HG03095 (cell line): ENCODE results near the gene C11orf86.
"Not testable (repeated sequence)": the region's sequence is repeated elsewhere in the genome, so short reads cannot be mapped to it uniquely, and the experiment has no call there.

Experiments used
- ATAC-seq: cut with Tn5 transposase; IDR thresholded peaks from one replicate; pipeline ENCODE4 v1.9.1; 2021; ENCODE audit warnings: moderate library complexity; ENCODE audit not compliant: unreplicated experiment

Gene C11orf86

DNA sequence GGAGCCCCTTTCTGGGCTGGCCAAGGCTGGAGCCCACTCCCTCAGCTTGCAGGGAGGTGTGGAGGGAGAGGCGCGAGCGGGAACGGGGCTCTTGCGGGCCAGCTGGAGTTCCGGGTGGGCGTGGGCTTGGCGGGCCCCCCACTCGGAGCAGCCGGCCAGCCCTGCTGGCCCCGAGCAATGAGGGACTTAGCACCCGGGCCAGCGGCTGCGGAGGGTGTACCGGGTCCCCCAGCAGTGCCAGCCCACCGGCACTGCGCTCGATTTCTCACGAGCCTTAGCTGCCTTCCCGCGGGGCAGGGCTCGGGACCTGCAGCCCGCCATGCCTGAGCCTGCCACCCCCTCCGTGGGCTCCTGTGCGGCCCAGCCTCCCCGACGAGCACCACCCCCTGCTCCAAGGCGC is 13.6 kb downstream of the C11orf86 start:
- not testable (repeated sequence) for ATAC-seq

GRCh38 chr11:66989360-66989759 is 14.3 kb downstream of the C11orf86 start:
- ATAC-seq, result not testable (repeated sequence)

DNA sequence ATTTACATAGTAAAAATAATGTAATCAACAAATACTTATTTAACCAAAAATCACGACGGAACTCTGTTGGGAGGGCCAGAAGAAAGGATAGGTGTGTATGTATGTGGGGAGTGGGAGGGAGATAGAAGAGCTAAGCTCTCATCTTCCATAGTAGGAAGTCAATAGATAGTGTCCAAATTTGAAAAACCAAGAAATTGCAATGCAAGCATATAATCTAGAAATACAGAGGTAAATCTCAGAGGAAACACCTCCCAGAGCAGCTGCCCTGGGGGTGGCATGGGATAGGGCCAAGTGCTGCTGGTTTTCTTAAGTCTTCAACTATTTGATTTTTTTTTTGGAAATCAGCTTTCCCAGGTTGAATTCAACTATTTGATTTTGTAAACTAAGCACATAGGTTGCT is 16.9 kb downstream of the C11orf86 start:
- no peak for ATAC-seq

- ATAC-seq, result no peak
These were observed 21.6 kb downstream of the C11orf86 start for GRCh38 chr11:66996609-66997273.

GRCh38 chr11:66999555-66999954 is 24.5 kb downstream of the C11orf86 start:
- ATAC-seq, result no peak

DNA sequence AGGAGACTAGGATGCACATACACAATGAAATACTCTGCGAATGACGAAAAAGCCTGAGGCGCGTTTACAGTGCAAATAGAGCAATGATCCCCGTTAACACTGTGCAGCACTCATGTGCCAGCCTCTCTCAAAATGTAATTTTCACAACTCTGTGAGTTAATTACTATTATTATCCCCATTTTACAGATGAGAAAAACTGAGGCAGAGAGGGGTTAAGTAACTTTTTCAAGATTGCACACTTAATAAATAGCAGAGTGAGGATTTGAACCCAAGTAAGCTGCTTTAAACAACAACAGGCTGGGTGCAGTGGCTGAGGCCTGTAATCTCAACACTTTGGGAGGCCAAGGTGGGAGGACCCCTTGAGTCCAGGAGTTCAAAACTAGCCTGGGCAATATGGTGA is 26.2 kb downstream of the C11orf86 start:
- no peak for ATAC-seq

GRCh38 chr11:67002297-67002913 is 27.3 kb downstream of the C11orf86 start:
- ATAC-seq, result no peak

GRCh38 chr11:67002921-67003411 is 27.9 kb downstream of the C11orf86 start:
- no peak for ATAC-seq

GRCh38 chr11:67005200-67005599 is 30.1 kb downstream of the C11orf86 start:
- ATAC-seq, result not testable (repeated sequence)

DNA sequence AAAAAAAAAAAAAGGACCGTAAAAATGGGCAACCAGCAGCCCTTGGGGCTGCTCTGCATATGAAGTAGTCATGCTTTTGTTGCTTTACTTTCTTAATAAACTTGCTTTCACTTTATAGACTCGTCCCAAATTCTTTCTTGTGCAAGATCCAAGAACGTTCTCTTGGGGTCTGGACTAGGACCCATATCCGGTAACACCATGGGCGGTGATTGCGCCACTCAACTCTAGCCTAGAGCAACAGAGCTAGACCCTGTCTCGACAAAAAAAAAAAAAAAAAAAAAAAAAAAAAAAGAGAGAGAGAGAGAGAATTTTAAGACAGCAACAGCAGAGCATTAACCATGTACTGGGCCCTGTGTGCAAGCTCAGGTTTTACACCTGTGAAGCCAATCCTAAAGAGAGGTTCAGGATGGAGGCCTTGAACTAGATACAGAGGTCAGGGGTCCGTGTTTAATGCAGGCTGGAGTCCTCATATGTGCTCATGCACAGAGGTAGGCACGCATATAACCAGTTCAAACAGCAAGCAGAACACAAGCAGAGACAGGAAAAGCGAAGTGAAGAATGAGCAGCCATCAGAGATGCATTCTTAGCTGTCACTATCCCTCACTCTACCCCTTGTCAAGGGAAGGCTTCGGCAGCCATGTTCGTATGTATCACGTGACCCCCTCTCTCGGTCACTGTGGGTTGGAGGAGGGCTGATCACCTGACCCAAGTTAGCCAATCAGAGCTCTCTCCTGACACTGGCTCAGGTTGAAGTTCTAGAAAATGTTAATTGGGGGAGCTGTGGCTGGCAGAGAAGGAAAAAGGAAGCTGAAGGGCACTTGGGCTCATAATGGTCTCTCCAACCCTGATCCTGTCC is 31.2 kb downstream of the C11orf86 start:
- no peak for ATAC-seq

GRCh38 chr11:67007126-67007525 is 32.0 kb downstream of the C11orf86 start:
- ATAC-seq, result no peak

GRCh38 chr11:67010296-67010905 is 35.3 kb downstream of the C11orf86 start:
- ATAC-seq, result no peak

DNA sequence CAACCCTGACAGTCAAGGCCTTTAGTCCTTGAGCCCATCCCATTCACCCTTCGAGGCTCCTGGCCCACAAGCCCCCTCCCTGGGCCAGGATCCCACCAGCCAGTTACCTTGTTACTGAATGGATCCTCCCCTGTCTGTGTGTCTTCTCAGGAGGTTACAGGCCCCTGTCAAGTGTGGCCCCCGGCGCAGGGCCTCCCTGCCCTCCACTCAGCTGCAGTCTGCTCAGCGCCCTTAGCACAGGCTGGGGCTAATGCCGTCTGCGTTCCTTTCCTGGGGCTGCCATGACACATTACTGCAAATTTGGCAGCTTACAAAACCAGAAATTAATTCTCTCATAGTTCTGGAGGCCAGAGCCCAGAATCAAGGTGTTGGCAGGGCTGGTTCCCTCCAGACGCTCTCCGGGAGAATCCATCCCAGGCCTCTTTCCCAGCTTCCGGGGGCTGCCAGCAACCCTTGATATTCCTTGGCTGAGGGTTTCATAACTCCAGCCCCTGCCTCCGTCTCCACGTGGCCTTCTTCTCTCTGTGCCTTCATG is 38.5 kb downstream of the C11orf86 start:
- ATAC-seq, result no peak

DNA sequence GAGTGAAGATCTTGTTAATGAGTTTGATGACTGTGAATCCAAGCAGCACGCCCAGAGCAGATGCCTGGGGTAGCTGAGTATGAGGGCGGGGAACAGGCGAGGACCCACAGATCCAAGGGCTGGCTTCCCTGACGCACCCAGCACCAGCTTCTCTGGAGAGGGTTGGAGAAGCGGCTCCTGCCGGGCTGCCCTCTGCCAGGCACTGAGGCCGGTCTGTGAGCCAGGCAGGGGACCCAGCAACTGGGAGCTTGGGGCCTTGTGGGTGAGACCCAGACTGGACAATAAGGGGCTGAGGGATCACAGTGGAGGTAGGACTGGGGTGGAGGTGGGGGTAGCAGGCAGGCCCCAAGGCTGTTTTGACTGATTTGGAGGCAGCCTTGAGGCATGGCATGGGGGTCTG is 39.2 kb downstream of the C11orf86 start:
- no peak for ATAC-seq

DNA sequence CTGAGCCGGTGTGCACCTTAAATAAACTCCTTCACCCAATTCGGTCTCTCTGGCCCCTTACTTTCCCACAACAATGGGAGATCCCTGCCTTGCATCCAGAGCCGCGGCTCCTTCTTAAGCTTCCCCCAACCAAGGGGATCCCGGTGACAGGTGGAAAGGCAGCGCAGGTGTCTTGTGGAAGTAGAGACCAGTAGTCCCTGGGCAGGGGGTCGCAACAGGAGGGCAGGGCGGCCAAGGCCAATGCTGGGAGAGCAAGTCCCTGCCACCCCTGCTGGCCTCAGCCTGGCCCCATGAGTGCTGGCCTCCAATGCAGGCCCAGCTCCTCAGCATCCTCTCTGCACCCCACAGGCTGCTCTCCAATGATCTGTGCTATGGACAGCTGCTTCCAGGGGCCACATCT is 39.9 kb downstream of the C11orf86 start:
- ATAC-seq, result no peak

- no peak for ATAC-seq
These were observed 41.4 kb downstream of the C11orf86 start for GRCh38 chr11:67016550-67016949.

DNA sequence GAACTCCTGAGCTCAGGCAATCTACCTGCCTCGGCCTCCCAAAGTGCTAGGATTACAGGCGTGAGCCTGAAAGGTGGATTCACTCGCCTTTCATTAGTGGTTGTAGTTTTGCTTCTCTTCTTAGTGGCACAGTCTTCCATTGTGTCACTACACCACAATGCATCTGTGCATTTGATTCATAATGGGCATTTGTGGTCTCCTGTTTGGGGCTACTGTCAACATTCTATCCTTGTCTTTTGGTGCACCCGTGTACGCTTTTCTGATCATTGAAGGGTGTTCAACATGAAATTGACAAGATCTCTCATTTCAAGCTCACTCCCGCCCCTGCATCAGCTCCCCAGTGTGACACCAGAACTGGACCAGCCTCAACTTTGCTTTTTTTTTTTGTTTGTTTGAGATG is 45.8 kb downstream of the C11orf86 start:
- no peak for ATAC-seq

GRCh38 chr11:67022341-67022933 is 47.3 kb downstream of the C11orf86 start:
- no peak for ATAC-seq

- no peak for ATAC-seq
These were observed 48.2 kb downstream of the C11orf86 start, which contains the start of gene SYT12 for GRCh38 chr11:67022961-67023956. Gene SYT12, plus strand, starts transcription at chr11:67023134. Its CDS starts 7,011 bp downstream, at chr11:67030145.
